ENCODE measurements around the gene RS1.

RS1 gene

DNA sequence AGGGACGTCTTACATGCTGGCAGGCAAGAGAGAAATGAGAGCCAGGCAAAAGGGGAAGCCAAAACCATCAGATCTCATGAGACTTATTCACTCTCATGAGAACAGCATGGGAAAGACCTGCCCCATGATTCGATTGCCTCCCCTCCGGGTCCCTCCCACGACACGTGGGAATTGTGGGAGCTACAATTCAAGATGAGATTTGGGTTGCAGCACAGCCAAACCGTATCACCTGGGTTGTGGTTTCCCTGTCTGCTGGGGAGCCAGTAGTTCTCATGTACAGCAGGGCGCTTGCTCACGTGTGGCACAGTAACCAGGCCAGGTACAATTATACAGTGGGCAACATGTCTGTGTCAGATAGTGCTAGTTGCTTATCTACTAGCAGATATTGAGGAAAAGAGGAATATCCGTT lies 11.1 kb upstream of the RS1 start:
- Histone ChIP-seq H3F3A (ENCODE audit: insufficient read depth, low read length) (no peaks in the 10 kb centered on the region), H3K4me1 (ENCODE audit: insufficient read depth, low read length, severe bottlenecking) (no peaks in the 10 kb centered on the region), H3K9me2 (ENCODE audit: low read depth, low read length) (no peaks in the 10 kb centered on the region), H3K4me2 (ENCODE audit: low read length) (no peak overlapping the region), H3K27me3 (ENCODE audit: insufficient read depth, low read length) (no peaks in the 10 kb centered on the region), H3K4me3 (ENCODE audit: low read depth, low read length, poor library complexity, severe bottlenecking) (no peak overlapping the region), H3K79me2 (ENCODE audit: insufficient read depth, low read length) (no peaks in the 10 kb centered on the region), H3K27ac (ENCODE audit: low read depth, low read length, poor library complexity, severe bottlenecking) (no peak overlapping the region), H2AFZ (ENCODE audit: low read length) (no peak overlapping the region), H3K9ac (ENCODE audit: low read length) (no peak overlapping the region), H3K9me3 (ENCODE audit: low read length) (no peaks in the 10 kb centered on the region), H4K20me1 (ENCODE audit: insufficient read depth, low read length) (no peaks in the 10 kb centered on the region), H3K36me3 (ENCODE audit: insufficient read depth, low read length) (no peaks in the 10 kb centered on the region)
- TF ChIP-seq EZH2 (IDR thresholded peaks at IDR 0.05; ENCODE audit: borderline replicate concordance, low read length) = no peak
- TF ChIP-seq, protein P1, sequence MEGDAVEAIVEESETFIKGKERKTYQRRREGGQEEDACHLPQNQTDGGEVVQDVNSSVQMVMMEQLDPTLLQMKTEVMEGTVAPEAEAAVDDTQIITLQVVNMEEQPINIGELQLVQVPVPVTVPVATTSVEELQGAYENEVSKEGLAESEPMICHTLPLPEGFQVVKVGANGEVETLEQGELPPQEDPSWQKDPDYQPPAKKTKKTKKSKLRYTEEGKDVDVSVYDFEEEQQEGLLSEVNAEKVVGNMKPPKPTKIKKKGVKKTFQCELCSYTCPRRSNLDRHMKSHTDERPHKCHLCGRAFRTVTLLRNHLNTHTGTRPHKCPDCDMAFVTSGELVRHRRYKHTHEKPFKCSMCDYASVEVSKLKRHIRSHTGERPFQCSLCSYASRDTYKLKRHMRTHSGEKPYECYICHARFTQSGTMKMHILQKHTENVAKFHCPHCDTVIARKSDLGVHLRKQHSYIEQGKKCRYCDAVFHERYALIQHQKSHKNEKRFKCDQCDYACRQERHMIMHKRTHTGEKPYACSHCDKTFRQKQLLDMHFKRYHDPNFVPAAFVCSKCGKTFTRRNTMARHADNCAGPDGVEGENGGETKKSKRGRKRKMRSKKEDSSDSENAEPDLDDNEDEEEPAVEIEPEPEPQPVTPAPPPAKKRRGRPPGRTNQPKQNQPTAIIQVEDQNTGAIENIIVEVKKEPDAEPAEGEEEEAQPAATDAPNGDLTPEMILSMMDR (IDR thresholded peaks at IDR 0.05; ENCODE audit: low read length) = no peak

GRCh38 chrX:18681996-18682395 lies 10.1 kb upstream of the RS1 start:
- Histone ChIP-seq H3K9ac (ENCODE audit: low read length) (no peak overlapping the region), H3K36me3 (ENCODE audit: insufficient read depth, low read length) (no peaks in the 10 kb centered on the region), H3F3A (ENCODE audit: insufficient read depth, low read length) (no peaks in the 10 kb centered on the region), H3K79me2 (ENCODE audit: insufficient read depth, low read length) (no peaks in the 10 kb centered on the region), H3K4me1 (ENCODE audit: insufficient read depth, low read length, severe bottlenecking) (no peaks in the 10 kb centered on the region), H3K4me3 (ENCODE audit: low read depth, low read length, poor library complexity, severe bottlenecking) (no peak overlapping the region), H4K20me1 (ENCODE audit: insufficient read depth, low read length) (no peaks in the 10 kb centered on the region), H3K9me2 (ENCODE audit: low read depth, low read length) (no peaks in the 10 kb centered on the region), H3K27ac (ENCODE audit: low read depth, low read length, poor library complexity, severe bottlenecking) (no peak overlapping the region), H3K27me3 (ENCODE audit: insufficient read depth, low read length) (no peaks in the 10 kb centered on the region), H3K4me2 (ENCODE audit: low read length) (no peak overlapping the region), H3K9me3 (ENCODE audit: low read length) (no peaks in the 10 kb centered on the region), H2AFZ (ENCODE audit: low read length) (no peak overlapping the region)
- TF ChIP-seq, protein P1 (IDR thresholded peaks at IDR 0.05; ENCODE audit: low read length) = no peak
- no peak for TF ChIP-seq EZH2 (IDR thresholded peaks at IDR 0.05; ENCODE audit: borderline replicate concordance, low read length)

DNA sequence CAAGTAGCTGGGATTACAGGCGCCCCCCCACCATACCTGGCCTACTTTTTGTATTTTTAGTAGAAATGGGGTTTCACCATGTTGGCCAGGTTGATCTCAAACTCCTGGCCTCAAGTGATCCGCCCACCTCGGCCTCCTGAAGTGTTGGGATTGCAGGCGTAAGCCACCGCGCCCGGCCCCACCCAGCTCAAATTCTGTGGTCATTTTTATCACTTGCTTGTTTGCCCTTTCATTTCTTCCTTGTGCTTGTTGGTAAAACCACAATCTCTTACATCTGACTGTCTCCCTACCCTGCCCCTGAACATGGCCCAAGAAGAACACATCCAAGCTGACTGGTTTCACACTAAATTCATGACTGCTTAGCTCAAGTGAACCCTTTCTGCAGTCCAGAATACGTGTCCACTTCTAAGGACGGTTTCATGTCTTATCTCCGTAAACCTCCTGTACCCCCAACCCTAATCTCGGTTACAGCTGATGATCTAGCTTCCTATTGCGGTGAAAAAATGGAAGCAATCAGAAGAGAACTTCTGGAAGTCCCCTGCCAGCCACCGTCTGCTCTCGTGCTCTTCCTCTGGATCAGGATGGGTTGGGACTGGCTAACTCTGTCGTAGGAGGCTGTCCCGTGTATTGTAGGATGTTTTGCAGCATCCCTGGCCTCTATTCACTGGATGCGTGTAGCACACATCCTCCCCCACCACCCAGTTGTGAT lies 5.4 kb upstream of the RS1 start:
- Histone ChIP-seq H3K9ac (ENCODE audit: low read length) (no peak overlapping the region), H3K27ac (ENCODE audit: low read depth, low read length, poor library complexity, severe bottlenecking) (no peak overlapping the region), H3K27me3 (ENCODE audit: insufficient read depth, low read length) (no peaks in the 10 kb centered on the region), H3K36me3 (ENCODE audit: insufficient read depth, low read length) (no peaks in the 10 kb centered on the region), H4K20me1 (ENCODE audit: insufficient read depth, low read length) (no peaks in the 10 kb centered on the region), H3F3A (ENCODE audit: insufficient read depth, low read length) (no peaks in the 10 kb centered on the region), H3K9me3 (ENCODE audit: low read length) (no peaks in the 10 kb centered on the region), H3K79me2 (ENCODE audit: insufficient read depth, low read length) (no peaks in the 10 kb centered on the region), H3K4me1 (ENCODE audit: insufficient read depth, low read length, severe bottlenecking) (peaks cover 18% of the 10 kb centered on the region), H3K9me2 (ENCODE audit: low read depth, low read length) (no peaks in the 10 kb centered on the region), H3K4me3 (ENCODE audit: low read depth, low read length, poor library complexity, severe bottlenecking) (no peak overlapping the region), H3K4me2 (ENCODE audit: low read length) (no peak overlapping the region), H2AFZ (ENCODE audit: low read length) (no peak overlapping the region)
- TF ChIP-seq EZH2 (IDR thresholded peaks at IDR 0.05; ENCODE audit: borderline replicate concordance, low read length) = no peak
- TF ChIP-seq, protein P1 (IDR thresholded peaks at IDR 0.05; ENCODE audit: low read length) = no peak

Data from OCI-LY1 (cell line).